ENCODE data around the gene WFDC8.

The WFDC8 gene

DNA sequence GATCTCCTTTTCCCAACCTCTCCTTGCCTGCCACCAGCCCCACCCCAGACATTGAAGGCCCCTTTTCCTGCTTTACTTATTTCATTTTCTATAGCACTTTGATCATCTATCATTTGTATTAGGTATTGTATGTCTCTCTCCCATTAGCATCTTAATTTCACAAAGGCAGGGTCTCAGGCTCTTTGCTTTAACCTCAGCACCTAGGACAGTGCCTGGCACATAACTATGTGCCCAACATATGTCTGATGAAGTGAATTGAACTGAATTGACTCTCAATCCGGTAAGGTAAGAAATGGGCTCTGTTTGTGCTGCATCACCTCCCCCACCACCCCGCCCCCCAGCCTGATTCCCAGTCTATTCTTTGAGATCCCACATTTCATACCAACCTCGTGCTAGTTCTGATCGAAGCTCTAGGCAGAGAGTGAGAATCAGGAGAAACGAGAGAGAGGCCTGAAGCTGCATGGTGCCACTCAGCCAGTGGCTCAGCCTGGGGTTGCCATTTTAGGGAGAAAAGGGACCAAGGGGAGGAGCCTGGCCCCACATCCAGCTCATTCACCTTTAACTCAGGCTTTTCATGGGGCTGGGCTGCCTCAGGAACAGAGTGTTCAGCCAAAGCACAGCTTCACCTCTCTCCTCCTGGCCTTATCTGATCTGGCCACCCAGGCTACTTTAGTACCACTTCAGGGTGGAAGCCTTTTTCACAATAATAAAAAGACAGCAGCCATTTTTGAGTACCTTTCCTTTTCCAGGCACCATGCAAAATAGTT, 63.8 kb downstream of the WFDC8 start, which contains the start of gene SPINT3:
TSS of gene SPINT3 (minus strand) at position 476 of the 767 bp plus-strand sequence. CDS start at position 462, 14 bp downstream.
- TF ChIP-seq, protein P1, sequence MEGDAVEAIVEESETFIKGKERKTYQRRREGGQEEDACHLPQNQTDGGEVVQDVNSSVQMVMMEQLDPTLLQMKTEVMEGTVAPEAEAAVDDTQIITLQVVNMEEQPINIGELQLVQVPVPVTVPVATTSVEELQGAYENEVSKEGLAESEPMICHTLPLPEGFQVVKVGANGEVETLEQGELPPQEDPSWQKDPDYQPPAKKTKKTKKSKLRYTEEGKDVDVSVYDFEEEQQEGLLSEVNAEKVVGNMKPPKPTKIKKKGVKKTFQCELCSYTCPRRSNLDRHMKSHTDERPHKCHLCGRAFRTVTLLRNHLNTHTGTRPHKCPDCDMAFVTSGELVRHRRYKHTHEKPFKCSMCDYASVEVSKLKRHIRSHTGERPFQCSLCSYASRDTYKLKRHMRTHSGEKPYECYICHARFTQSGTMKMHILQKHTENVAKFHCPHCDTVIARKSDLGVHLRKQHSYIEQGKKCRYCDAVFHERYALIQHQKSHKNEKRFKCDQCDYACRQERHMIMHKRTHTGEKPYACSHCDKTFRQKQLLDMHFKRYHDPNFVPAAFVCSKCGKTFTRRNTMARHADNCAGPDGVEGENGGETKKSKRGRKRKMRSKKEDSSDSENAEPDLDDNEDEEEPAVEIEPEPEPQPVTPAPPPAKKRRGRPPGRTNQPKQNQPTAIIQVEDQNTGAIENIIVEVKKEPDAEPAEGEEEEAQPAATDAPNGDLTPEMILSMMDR (IDR thresholded peaks at IDR 0.05; ENCODE audit: borderline replicate concordance, control extremely low read depth, extremely low read depth, insufficient read depth, missing control alignments) = no peak
- in situ Hi-C loops (cut with MboI; ENCODE audit: low sequenced_read_pairs, unreplicated experiment) = no loop called here
- DNase-seq (ENCODE audit: low spot score) = no peak

DNA sequence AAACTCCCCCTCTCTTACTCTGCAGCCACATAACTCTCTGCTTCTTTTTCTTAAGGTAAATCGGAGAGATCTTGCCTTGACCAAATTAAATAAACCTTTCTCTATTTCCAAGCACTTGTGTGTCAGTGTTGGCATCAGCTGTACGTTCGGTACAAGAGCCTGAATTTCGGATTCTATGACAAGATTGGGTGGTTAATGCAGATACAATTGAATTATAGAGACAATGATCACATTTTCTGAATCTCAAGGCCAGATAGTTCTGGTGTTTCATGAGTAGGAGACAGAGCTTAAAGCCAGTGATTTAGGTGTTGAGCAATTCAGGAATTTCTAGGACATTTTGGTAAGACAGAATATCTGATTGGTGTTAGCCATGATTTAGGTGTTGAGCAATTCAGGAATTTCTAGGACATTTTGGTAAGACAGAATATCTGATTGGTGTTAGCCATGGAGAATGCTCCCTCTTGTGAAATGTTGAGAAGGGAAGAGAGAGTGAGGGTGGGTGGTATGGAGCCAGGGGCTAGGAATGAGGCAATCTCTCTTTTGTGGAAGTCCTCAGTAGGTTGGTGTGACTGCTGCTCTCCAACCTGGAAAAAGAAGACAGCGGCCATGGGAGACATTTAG, 68.7 kb downstream of the WFDC8 start:
- TF ChIP-seq, protein P1 (IDR thresholded peaks at IDR 0.05; ENCODE audit: borderline replicate concordance, control extremely low read depth, extremely low read depth, insufficient read depth, missing control alignments) = no peak
- in situ Hi-C loops (cut with MboI; ENCODE audit: low sequenced_read_pairs, unreplicated experiment) = no loop called here
- no peak for DNase-seq (ENCODE audit: low spot score)

DNA sequence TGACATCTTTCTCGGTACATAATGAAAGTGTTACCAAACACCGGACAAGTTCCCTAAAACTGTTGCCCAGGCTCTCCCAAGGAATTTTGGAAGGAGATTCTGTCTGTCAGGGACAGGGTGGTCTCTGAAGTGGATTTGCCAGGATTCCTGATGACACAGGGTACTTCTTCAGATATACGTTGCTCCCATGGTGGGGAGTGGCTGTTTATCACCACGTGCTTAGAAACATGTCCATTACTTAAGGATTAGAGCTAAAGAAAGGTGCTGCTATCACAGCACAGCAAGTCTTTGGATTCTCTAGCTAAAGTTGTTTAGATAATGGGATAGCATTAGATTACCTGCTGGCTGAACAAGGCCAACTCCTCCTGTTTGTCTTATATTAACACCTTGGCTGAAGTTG, 70.0 kb downstream of the WFDC8 start:
- no peak for DNase-seq (ENCODE audit: low spot score)
- in situ Hi-C loops (cut with MboI; ENCODE audit: low sequenced_read_pairs, unreplicated experiment) = no loop called here
- TF ChIP-seq, protein P1 (IDR thresholded peaks at IDR 0.05; ENCODE audit: borderline replicate concordance, control extremely low read depth, extremely low read depth, insufficient read depth, missing control alignments) = no peak

DNA sequence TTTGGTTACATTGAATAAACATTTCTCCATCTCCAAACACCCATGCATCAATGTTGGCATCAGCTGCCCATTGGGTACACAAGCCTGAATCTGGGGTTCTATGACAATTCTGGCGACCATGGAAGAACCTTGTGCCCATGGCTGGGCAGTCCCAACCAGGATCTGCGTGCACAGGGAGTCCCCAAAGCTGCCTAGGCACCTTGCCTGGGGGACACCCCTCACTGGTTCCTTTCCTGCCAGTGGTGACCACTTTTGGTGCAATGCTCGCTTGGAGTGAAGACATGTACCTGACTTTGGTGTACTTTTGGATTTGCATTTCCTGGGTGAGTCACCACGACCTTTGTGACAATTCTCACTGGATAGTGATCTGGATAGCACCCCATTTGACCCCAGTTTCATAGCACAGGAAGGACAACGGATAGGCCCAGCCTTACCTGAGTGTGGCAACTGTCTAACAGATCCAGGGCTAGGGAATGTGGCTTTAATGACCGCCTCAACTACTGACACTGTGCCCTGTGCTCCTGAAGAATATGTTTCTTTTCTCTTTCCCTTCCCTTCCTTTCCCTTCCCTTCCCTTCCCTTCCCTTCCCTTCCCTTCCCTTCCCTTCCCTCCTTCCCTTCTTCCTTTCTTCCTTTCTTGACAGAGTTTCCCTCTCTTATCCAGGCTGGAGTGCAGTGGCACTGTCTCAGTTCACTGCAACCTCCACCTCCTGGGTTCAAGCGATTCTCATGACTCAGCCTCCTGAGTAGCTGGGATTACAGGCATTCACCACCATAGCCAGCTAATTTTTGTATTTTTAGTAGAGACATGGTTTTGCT, 70.8 kb downstream of the WFDC8 start:
- in situ Hi-C loops (cut with MboI; ENCODE audit: low sequenced_read_pairs, unreplicated experiment) = no loop called here
- TF ChIP-seq, protein P1 (IDR thresholded peaks at IDR 0.05; ENCODE audit: borderline replicate concordance, control extremely low read depth, extremely low read depth, insufficient read depth, missing control alignments) = no peak
- DNase-seq (ENCODE audit: low spot score) = no peak

DNA sequence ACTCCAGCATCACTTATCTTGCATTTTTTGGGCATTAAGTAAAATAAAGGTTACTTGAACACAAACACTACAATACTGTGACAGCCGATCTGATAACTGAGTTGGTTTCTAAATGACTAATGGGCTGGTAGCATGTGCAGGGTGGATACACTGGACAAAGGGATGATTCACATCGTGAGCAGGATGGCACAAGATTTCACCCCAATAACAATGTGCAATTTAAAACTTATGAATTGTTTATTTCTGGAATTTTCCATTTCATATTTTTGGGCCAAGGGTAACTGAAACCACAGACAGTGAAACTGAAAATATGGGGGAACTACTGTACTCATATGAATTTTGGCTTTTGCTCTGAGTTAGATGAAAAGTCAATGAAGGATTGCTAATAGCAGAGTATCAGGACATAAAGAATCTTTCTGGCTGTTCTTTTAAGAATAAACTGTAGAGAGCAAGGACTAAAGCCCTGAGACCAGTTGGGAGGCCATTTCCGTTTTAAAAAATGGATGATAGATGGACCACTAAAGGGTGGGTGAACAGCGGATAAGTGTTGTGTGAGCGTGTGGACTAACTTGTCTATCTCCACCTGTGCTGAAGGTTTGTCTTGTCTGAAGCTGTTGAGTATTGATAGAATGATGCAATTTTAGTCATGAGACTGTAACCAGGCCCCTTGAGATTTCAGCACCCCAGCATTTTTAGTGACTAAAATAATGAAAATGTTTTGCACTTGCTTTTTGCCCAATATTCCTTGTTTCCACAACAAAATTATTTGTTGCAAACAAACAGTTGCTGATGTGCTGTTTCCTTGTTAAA, 71.9 kb downstream of the WFDC8 start:
- in situ Hi-C loops (cut with MboI; ENCODE audit: low sequenced_read_pairs, unreplicated experiment) = no loop called here
- no peak for DNase-seq (ENCODE audit: low spot score)
- TF ChIP-seq, protein P1 (IDR thresholded peaks at IDR 0.05; ENCODE audit: borderline replicate concordance, control extremely low read depth, extremely low read depth, insufficient read depth, missing control alignments) = no peak

DNA sequence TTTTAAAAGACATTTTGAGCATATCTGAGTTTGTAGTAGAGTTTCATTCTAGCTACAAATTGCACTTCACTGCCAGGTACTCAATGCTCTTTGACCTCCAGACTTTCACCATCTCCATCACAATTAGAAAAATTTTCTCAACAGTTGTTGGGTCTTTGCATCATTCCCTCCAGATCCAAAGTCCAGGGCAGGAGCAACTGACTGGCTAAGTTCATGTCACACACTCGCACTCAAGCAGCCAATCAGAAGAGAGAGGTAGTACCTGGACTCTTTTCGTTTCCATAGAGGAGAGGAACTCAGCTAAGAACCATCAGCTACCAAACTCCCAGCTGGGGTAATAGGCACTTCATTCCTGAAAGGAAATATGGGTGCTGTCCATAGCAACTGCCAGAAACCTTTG, 72.7 kb downstream of the WFDC8 start:
- TF ChIP-seq, protein P1 (IDR thresholded peaks at IDR 0.05; ENCODE audit: borderline replicate concordance, control extremely low read depth, extremely low read depth, insufficient read depth, missing control alignments) = no peak
- in situ Hi-C loops (cut with MboI; ENCODE audit: low sequenced_read_pairs, unreplicated experiment) = no loop called here
- DNase-seq (ENCODE audit: low spot score) = no peak

Measured in GM13976 (cell line).